ENCODE data around the gene ITFG1.
"Not testable (repeated sequence)": the region's sequence is repeated elsewhere in the genome, so short reads cannot be mapped to it uniquely, and the experiment has no call there.

Gene ITFG1

GRCh38 chr16:47141773-47142485, 318.9 kb downstream of the ITFG1 start:
- Histone ChIP-seq H3F3A (ENCODE audit: low read depth) (no peaks in the 10 kb centered on the region), H3K36me3 (ENCODE audit: insufficient read depth, low read length) (no peaks in the 10 kb centered on the region), H3K4me1 (ENCODE audit: insufficient read depth, low read length, poor library complexity, severe bottlenecking) (no peaks in the 10 kb centered on the region), H4K20me1 (ENCODE audit: insufficient read depth, low read length, poor library complexity, severe bottlenecking) (no peaks in the 10 kb centered on the region), H3K9me3 (ENCODE audit: insufficient read depth, low read depth, low read length) (no peaks in the 10 kb centered on the region), H3K27me3 (ENCODE audit: insufficient read depth, low read length, poor library complexity, severe bottlenecking) (no peaks in the 10 kb centered on the region), H3K79me2 (ENCODE audit: insufficient read depth, low read length) (no peaks in the 10 kb centered on the region), H2AFZ (ENCODE audit: low read length) (no peak overlapping the region), H3K9ac (ENCODE audit: low read depth, low read length, poor library complexity, severe bottlenecking) (no peak overlapping the region), H3K4me2 (ENCODE audit: low read depth, low read length, poor library complexity, severe bottlenecking) (no peak overlapping the region), H3K9me2 (replicated peaks; ENCODE audit: low read depth, low read length) (no peaks in the 10 kb centered on the region), H3K4me3 (ENCODE audit: low read length, poor library complexity, severe bottlenecking) (no peak overlapping the region)
- TF ChIP-seq CTCF (conservative IDR thresholded peaks at IDR 0.05; ENCODE audit: low read length) (peak; percentile 90), EZH2phosphoT487 (IDR thresholded peaks at IDR 0.05; ENCODE audit: borderline replicate concordance) (no peak)

DNA sequence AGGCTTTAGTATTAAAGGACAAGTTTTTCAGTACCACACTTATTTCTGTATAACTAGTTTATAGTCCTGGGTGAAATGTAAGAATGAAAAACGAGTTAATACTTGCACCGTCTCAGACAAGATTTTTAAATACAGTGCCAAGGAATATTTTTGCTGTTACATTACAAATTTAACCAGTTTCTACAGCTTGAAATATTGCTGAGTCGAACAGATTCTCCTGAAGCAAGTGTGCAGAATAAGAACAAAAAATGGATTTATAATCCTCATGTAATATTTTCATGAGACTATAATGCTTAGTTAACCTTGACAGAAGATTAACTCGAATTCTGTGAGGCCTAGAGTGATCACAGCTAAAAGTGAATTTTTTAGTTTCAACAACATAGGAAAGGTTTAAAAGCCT, 320.2 kb downstream of the ITFG1 start:
- Histone ChIP-seq H3K4me2 (ENCODE audit: low read depth, low read length, poor library complexity, severe bottlenecking) (no peak overlapping the region), H3K9me3 (ENCODE audit: insufficient read depth, low read depth, low read length) (no peaks in the 10 kb centered on the region), H3K27me3 (ENCODE audit: insufficient read depth, low read length, poor library complexity, severe bottlenecking) (no peaks in the 10 kb centered on the region), H3F3A (ENCODE audit: low read depth) (no peaks in the 10 kb centered on the region), H3K9me2 (replicated peaks; ENCODE audit: low read depth, low read length) (no peaks in the 10 kb centered on the region), H3K4me3 (ENCODE audit: low read length, poor library complexity, severe bottlenecking) (no peak overlapping the region), H3K4me1 (ENCODE audit: insufficient read depth, low read length, poor library complexity, severe bottlenecking) (peaks cover 11% of the 10 kb centered on the region), H2AFZ (ENCODE audit: low read length) (no peak overlapping the region), H3K9ac (ENCODE audit: low read depth, low read length, poor library complexity, severe bottlenecking) (no peak overlapping the region), H4K20me1 (ENCODE audit: insufficient read depth, low read length, poor library complexity, severe bottlenecking) (no peaks in the 10 kb centered on the region), H3K79me2 (ENCODE audit: insufficient read depth, low read length) (no peaks in the 10 kb centered on the region), H3K36me3 (ENCODE audit: insufficient read depth, low read length) (no peaks in the 10 kb centered on the region)
- TF ChIP-seq CTCF (conservative IDR thresholded peaks at IDR 0.05; ENCODE audit: low read length): no peak
- TF ChIP-seq EZH2phosphoT487 (IDR thresholded peaks at IDR 0.05; ENCODE audit: borderline replicate concordance): no peak

- peak overlapping the region; percentile 54; the same call in 1 of the 2 replicates for H2AFZ ChIP-seq (ENCODE audit: low read length)
- no peaks in the 10 kb centered on the region for H4K20me1 ChIP-seq (ENCODE audit: insufficient read depth, low read length, poor library complexity, severe bottlenecking)
- H3F3A ChIP-seq (ENCODE audit: low read depth): no peaks in the 10 kb centered on the region
- H3K9me2 ChIP-seq (replicated peaks; ENCODE audit: low read depth, low read length): no peaks in the 10 kb centered on the region
- H3K36me3 ChIP-seq (ENCODE audit: insufficient read depth, low read length): no peaks in the 10 kb centered on the region
- TF ChIP-seq EZH2phosphoT487 (IDR thresholded peaks at IDR 0.05; ENCODE audit: borderline replicate concordance) (no peak), CTCF (conservative IDR thresholded peaks at IDR 0.05; ENCODE audit: low read length) (no peak)
- H3K9me3 ChIP-seq (ENCODE audit: insufficient read depth, low read depth, low read length): no peaks in the 10 kb centered on the region
- H3K4me1 ChIP-seq (ENCODE audit: insufficient read depth, low read length, poor library complexity, severe bottlenecking): peaks cover 15% of the 10 kb centered on the region
- no peaks in the 10 kb centered on the region for H3K27me3 ChIP-seq (ENCODE audit: insufficient read depth, low read length, poor library complexity, severe bottlenecking)
- H3K79me2 ChIP-seq (ENCODE audit: insufficient read depth, low read length): no peaks in the 10 kb centered on the region
- H3K4me2 ChIP-seq (ENCODE audit: low read depth, low read length, poor library complexity, severe bottlenecking): no peak overlapping the region
- no peak overlapping the region for H3K9ac ChIP-seq (ENCODE audit: low read depth, low read length, poor library complexity, severe bottlenecking)
- no peak overlapping the region for H3K4me3 ChIP-seq (ENCODE audit: low read length, poor library complexity, severe bottlenecking)
Observed at GRCh38 chr16:47139561-47140185, 321.2 kb downstream of the ITFG1 start.

DNA sequence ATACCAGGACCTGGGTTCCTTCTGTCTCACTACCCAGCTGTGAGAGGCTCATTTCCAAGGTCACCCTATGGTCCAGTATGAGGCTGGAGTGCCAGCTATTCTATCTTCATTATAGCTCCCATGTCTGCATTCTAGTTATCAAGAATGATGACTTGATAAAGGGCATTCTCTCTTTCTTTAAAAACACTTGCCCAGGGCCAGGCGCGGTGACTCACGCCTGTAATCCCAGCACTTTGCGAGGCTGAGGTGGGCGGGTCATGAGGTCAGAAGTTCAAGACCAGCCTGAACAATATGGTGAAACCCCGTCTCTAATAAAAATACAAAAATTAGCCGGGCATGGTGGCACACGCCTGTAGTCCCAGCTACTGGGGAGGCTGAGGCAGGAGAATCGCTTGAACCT, 322.9 kb downstream of the ITFG1 start:
- not testable (repeated sequence) for H3K4me2 ChIP-seq (ENCODE audit: low read depth, low read length, poor library complexity, severe bottlenecking); H3K4me3 ChIP-seq (ENCODE audit: low read length, poor library complexity, severe bottlenecking); H3K79me2 ChIP-seq (ENCODE audit: insufficient read depth, low read length); H3K9me3 ChIP-seq (ENCODE audit: insufficient read depth, low read depth, low read length); H3K27me3 ChIP-seq (ENCODE audit: insufficient read depth, low read length, poor library complexity, severe bottlenecking); H3F3A ChIP-seq (ENCODE audit: low read depth); H2AFZ ChIP-seq (ENCODE audit: low read length); H3K9me2 ChIP-seq (replicated peaks; ENCODE audit: low read depth, low read length); H3K9ac ChIP-seq (ENCODE audit: low read depth, low read length, poor library complexity, severe bottlenecking); H3K36me3 ChIP-seq (ENCODE audit: insufficient read depth, low read length); H4K20me1 ChIP-seq (ENCODE audit: insufficient read depth, low read length, poor library complexity, severe bottlenecking)
- peaks cover 15% of the 10 kb centered on the region for H3K4me1 ChIP-seq (ENCODE audit: insufficient read depth, low read length, poor library complexity, severe bottlenecking)

Measured in Loucy (cell line).